IPS-NIHi7 (cell line): ENCODE measurements around the gene TMEM170B.

ENCODE experiments used
- DNase-seq: peaks from one replicate; pipeline ENCODE4 v3.0.0; 2012; ENCODE audit warnings: mixed read lengths; ENCODE audit errors: extremely low spot score

Gene TMEM170B

DNA sequence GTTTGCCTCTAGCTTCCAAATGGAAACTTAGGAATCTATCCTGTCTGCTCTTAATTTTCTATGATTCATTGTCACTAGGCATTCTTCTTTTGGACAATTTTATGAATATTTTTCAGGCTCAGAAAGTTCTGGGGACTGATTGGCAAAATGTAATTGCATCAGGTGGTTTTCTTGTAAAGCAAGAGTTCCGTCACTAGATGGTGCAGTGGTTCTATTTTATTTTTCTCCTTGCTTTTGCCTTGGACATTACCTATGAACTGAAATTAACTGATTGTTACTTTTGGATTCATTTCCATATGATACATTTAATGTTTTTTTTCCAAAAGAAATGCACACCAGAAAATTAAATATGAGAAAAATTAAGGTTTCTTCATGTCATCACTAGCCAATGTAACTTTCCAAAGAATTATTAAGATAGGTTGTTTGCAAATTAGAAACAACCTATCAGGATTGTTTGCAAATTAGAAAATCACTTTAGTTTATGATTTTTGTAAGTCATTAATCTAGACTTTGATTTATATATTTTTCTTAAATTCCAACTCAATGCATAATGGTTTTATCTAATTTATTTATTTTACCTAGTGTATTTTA lies 48.0 kb downstream of the TMEM170B start:
- DNase-seq, result peak; percentile 32

DNA sequence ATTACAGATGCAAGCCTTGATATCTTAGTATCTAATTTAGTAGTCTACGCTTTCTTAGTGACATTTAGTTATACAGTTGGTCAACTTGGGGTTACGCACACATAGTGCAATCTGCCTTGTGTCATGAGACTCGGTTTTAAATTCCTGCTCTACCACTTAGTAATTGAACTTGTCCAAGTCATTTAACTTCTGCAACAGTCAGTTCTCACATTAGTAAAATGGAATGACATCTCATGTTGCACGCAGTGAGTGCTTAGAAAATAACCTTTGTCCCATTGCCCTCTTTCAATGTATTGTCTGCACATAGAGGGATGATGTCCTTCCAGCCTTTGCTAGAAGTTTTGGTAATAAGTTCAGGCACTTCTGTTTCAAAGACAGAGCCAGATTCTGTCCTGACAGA lies 48.6 kb downstream of the TMEM170B start:
- no peak for DNase-seq

DNA sequence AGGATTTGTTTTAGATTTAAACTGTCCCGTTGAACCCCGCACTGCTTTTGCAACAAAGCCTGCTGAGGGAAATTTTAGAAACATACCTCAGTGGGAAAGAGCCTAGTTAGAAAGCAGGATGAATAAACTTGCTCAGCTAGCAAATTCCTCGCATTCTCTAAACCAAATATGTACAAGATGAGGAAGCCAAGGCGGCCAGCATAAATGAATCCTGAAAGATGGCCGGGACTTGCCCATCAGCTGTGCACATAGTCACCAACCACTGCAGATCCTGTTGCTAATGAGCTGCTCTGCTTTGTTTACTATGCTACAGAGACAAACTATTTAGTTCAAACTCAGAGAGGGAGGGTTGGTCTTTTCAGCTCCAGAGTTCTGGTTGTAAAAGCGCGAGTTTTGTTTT lies 49.0 kb downstream of the TMEM170B start:
- DNase-seq, result no peak

DNA sequence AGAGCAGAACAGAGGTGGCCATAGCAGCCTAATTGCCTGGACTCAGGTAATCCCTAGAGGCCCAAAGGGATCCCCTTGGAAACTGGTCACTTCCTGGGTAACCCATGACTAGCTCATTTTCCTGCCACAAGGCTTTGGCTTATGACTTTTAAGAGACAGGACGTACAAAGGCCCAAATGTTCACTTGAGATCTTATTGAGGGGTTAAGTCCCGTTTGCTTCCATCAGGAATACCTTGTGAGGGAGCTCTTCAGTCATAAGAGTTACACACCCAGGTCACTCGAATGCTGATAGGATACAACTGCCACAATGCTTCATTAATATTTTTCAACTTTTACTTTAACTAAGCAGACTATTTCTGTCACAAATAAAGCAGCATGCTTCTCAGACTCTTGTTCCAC lies 51.7 kb downstream of the TMEM170B start:
- no peak for DNase-seq

DNA sequence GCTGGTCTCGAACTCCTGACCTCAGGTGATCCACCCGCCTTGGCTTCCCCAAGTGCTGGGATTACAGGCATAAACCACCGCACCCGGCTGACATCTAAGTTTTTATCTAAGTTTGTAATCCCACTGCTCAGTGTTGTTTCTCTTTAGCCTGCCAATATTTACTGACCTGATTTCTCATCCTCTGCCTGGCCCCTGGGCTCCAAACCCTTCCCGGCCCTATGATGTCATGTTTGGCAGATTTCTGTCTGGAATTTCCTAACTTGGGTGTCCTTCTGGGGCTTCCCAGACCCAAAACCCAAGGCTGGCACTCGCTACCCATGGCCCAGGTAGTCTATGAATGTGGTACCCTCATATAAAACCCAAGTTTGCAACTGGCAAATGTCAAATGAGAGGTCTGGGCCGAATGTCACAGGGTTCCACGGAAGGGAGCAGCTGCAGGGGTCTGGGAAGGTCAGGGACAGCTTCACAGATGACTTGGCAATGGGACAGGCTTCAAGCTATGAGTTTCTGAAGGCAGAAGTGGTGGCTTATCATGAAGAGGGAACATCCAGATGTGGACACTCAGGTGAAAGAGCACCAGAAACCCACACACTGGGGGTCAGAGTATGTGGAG lies 54.9 kb downstream of the TMEM170B start:
- no peak for DNase-seq

DNA sequence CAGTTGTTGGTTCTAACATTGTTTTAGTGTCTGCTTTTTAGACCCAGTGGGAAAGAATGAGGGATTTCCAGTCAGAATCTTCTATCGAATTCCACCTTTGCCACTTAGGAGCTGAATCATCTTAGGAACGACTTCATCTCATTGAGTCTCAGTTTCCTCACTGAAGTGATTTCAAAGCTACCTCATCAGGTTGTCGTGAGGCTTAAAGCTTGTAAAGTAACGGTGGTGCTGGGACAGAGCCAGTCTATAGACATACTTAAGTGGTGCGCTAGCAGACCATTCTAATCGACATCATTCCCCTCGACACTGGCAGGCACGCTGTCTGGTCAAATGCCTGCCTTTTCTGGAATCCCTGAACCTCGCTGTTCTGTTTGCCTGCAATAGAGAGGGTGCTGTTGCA lies 55.5 kb downstream of the TMEM170B start:
- no peak for DNase-seq

DNA sequence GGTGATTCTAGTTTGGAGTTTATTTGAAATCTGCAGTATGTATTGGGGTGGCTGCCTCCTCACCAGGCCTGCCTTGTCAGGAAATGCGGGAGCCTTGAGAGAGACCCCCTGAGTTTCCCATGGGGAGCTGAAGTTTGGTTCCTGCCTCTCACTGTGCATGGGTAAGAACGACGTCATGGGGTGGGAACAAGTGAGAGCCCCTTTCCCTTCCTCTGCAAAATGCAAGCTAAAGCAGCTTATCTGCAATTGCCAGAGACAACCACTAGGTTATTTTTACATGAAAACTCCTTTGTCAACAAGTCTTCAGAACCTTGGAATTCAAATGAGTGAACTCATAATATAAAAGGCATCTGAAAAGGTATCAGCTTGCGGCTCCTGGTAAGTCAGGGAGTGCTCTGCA lies 58.4 kb downstream of the TMEM170B start:
- peak; percentile 59 for DNase-seq

DNA sequence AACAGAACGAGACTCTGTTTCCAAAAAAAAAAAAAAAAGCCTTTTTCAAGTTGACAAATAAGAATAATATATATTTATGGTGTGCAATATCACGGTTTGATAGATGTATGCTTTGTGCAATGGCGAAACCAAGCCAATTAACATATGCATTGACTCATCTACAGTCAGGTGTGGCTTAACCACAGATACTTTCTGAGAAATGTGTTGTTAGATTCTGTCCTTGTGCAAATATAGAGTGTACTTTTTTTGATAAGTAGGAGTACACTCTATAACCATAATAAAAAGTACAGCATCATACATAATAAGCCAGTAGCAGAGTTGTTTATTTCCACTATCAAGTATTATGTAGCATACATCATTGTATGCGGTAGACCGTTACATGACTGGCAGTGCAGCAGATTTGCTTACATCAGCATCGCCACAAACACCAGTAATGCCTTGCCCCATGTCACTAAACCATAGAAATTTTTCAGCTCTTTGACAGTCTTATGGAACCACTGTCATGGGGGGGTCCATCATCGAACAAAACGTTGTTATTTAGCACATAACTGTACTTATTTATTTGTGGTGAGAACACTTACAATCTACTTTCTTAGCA lies 59.2 kb downstream of the TMEM170B start:
- DNase-seq, result no peak

DNA sequence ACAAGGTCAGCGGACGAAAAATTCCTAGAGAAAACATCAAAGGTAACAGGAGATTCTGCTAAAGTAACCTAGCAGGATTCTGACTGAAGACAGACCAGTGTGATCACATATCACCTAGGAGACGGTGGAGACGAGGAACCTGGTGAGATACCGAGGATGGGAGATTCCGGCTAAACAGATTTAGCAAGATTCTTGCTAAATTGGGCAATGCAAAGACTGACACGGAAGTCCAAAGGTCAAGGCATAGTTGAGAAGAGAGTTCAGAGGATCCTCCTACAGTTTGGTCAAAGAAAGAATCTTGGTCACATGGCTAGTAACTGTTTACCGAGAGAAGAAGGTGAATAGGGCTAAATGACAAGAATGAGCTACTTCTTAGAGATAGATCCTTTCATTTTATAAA lies 61.1 kb downstream of the TMEM170B start:
- DNase-seq, result no peak

DNA sequence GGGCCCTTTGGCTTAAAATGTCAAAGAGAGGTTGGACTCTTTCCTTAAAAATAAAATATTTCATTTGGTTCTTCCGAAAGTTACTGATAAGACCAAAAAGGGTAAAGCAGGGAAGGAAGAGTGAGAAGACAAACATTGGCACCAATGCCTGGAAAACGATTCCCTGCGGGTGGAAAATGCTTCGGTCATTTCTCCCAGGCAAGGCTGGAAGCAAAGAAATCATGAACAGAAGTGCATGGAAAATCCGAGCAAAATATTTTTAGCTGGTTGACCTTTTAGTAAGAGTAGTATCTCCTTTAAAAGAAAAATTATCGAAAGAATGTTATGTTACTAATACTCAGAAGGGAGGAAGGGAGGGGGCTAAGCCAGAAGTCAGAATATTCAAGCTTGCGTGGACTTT lies 62.7 kb downstream of the TMEM170B start:
- no peak for DNase-seq

DNA sequence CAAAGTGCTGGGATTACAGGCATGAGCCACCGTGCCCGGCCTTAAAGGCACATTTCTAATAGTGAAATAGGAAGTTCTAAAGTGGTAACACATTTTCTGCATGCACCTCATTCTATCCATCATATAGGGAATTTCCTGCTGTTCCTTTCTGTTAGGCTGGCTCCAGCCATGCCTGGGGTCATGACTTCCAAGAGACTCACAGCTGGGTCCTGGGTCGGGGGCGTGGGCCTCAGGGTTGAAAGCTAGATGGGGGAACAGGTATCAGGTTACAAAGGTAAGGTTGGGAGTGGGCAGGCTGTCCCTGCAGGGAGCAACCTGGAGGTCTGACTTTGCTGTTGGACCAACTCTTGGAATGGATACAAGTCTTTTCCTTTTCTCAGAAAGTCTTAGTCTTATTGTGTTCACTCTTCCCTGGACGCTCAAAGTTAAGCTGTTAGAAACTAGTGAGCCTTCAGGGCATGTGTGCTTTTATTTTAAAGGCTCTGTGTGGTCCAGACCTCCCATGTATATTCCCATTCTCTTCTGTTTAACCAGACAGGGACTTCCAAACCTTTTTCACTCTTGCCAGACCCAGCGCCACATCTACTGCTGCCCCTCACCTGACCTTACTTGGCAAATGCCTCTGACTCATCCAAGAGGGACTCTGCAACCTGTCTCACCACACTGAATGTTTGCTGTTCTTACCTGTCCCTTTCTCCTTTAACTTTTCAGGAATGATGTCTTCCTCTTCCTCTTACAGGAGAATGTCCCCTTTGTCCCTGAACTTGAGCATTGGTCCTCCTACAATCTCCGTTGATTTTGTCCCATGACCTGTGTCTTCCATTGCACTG lies 64.4 kb downstream of the TMEM170B start:
- peak; percentile 64 for DNase-seq

DNA sequence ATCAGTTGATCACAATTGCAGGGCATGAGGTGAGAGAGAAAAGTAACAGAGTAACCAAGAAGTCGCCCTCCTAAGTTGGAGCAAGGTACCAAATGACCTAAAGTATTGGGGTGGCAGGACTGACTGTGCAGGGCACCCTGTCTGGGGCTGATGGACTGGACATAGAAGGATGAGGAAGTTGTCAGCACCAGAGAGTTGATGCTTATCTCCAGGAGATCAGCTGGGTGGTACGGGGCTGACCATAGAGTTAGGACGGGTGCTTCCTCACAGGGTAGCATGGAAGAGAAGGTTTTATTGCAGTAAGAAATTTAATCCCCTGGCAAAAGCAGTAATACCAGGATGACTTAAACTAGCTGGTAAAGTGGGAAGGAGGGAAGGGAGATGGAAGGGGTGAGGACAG lies 66.7 kb downstream of the TMEM170B start:
- no peak for DNase-seq

DNA sequence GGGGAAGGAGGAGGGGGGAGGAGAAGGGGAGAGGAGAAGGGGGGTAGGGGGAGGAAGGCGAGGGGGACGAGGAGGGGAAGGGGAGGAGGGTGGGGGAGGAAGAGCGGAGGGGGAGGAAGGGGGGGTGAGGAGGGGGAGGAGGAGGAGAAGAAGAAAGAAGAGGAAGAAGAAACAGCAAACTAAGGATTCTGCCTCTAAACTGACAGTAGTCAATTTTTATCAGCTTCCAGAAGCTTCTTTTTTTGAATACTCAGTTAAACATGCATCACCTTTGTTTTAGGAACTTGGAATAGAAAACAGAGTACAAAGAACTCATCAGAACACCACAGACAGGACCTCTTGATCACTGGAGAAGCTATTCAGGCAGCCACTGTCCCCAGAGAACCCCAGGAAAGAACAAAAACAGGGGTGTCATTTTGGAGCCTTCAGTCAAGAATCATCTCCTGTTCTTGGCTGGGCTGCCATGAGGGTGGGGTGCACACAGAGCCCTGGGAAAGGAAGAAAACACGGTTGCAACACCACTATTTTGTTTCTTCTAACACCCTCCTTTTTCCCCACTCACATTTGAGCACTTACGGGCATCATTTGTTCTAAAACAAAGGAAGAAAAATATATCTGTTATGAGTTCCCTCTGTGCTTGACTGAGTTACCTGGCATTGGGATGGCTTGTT lies 67.4 kb downstream of the TMEM170B start:
- no peak for DNase-seq

DNA sequence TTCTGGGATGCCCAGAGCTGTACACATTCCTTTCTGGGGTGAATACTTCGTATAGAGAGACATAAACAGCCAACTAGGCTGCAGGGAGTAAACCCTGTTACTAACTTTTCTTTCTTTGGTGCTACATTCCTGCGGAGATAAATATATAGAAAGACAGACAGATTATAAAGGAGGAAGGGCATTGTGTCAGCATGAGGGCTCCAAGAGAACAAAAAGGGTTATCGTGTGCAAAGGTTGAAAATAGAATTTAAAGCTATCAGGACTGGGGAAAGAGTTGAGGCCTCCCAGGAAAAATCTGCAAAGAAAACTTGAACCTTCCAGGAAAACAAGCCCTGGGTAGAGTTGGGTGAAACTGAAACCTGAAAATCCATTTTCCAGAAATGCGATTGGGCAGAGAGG lies 68.0 kb downstream of the TMEM170B start:
- no peak for DNase-seq

DNA sequence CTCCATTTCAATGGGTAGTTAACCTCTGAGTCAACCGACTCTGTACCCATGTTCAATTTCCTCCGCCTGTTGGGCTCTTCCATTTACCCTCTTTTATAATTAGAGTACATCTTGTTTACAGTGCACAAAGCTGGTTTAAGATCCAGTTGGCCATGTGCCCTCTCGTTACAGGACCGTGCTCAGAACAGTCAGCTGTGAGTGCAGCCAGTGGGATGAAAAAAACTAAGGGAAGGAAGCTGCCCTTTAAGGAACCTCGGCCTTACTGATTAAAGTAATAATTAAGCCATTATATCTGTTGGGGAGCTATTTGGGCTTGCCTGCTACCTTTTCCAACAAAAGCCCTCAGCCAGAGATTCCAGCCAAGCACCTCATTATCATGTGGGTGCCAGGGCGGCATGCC lies 68.8 kb downstream of the TMEM170B start:
- no peak for DNase-seq

DNA sequence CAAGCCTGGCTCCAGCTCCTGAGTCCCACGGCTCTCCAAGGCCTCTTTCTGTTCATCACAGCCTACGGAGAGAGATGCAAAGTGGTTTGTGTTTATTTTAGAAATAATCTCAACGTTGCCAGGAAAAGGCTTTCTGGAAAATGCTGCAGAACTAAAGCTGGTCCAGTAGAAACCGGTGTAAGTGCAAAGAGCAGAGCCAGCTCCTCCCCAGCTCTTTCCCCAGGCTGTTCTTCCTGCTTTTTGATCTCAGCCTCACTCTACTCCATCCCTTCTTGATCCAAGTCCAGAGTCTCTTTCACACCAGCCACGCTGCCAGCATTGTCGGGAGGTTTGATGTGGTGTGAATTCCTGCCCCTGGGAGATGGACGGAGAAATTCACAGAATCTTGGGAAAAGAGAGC lies 69.8 kb downstream of the TMEM170B start:
- no peak for DNase-seq

DNA sequence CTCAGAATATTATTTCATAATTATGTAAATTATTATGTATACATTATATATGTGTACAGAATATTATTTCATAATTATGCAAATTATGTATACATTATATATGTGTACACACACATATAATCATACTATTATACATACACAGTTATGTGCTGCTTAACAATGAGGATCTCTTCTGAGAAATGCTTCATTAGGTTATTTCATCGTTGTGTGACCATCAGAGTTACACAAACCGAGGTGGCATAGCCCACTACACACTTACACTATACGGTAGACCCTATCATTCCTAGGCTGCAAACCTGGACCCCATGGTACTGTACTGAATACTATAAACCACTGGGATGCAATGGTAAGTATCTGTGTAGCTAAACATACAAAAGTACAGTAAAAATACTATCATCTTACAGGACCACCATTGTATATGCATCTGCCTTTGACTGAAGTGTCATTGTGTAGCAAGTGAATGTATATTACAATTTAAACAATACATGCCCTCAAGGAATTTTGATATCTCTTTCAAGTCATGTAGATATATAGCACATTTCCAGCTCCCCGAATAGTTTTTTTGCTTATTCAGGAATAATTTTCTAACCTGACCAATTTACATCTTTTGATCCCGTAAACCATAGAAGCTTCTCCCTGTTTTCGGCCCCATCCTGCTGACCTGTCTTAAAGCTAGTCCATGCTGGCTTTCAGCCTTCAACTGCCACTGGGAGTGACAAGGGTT lies 71.2 kb downstream of the TMEM170B start:
- DNase-seq, result no peak

DNA sequence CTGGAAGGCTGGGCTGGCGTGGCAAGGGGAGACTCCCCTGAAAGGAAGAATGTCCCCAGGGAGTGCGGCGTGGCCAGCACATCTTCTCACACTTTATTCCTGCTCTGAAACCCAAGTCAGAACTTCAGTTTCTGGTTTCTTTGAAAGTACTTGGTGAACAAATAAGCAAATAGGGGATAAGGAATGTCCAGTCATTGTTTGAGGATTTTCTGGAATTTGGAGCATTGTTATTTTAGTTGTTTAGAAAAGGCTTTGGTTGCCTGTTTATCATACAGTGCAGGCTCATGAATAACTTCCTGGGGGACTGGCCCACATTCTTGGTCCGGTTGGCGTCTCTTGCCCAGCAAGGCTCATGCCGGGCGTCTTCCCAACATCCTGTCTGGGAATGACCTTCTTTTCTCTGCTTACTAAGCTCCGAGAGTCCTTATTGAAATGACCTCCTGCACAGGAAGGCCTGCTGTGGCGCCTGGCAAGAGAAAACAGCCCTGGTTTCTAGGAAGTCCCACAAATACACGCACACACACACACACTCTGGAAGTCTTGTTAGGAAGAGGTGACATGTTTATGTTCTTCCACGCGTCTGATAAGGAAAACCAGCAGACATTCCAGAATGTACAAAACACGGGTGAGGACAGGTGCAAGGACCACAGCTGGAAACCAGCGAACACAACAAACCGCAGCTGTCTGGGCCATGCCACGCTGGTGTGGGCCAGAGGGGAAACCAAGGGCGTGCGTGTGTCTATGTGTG lies 71.9 kb downstream of the TMEM170B start:
- DNase-seq, result no peak

DNA sequence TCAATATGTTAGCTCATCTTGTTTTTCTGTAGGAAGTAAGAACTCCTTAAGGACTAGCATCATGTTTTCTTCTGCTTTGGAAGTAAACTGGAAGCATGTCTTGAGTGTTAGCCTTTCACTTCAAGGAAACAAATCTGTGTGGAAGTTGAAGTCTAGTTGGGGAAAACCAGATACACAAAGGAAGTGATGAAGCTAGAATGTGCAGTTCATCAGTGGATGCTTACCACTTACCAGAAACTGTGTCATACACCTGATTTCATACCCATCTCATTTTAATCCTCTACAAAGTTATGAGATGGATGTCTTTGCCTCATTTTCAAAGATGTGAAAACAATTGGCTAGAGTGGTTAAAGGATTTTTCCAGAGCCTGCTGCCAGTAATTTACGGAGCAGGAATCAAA lies 75.8 kb downstream of the TMEM170B start:
- DNase-seq, result no peak

DNA sequence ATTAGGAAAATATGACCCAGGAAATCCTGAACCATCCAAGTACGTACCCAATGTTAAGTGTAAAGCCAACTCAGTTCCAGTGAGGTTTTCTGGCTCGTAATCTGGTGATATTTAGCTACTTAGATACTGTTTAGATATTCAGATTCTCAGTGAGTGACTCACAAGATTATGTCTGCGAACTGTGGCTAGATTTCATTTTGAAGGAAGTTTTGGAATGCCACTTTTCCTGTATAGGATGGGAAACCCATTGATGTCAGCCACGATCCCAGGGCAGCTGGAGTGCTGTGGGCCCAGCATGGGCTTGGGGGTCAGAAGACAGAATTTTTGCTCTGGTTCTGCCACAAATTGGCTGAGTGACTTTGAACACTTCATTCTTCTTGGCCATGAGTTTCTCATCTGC lies 76.3 kb downstream of the TMEM170B start:
- no peak for DNase-seq
